CD14-positive monocyte (primary cell): ENCODE measurements around the gene WWOX. TPM values are rescaled to one million over a fixed set of nuclear protein-coding genes. Genes with fewer than 3 reads are reported as not detected.

Source experiments
- DNase-seq, 3 donors: peaks; one replicate each; pipeline ENCODE4 v3.0.0-alpha.2; 2011 to 2022
- H2AFZ ChIP-seq: 2 replicates; pipeline ENCODE4 v1.6.0; 2012; ENCODE audit warnings: mild to moderate bottlenecking, low read depth, low read length, inconsistent platforms; ENCODE audit not compliant: insufficient read depth, poor library complexity, severe bottlenecking
- H3K27ac ChIP-seq, 2 donors: 1 replicate in 1 of 2; 2 replicates in 1 of 2; pipeline ENCODE4 v1.5.1; 2012 to 2013; ENCODE audit warnings: low read length in 2 of 2, control low read depth in 1 of 2, inconsistent platforms in 1 of 2, low read depth in 1 of 2, mild to moderate bottlenecking in 1 of 2
- H3K27me3 ChIP-seq, 2 donors: one replicate each; pipeline versions ENCODE4 v1.6.0 to v1.6.1; 2011 to 2013; ENCODE audit warnings: low read length in 2 of 2; ENCODE audit not compliant: control insufficient read depth in 2 of 2, insufficient read depth in 2 of 2
- H3K36me3 ChIP-seq, 2 donors: replicated peaks in 1 of 2; 1 replicate in 1 of 2; 2 replicates in 1 of 2; pipeline versions ENCODE4 v1.5.1 to v1.6.1; 2012 to 2013; ENCODE audit warnings: low read length in 2 of 2, control low read depth in 1 of 2, inconsistent platforms in 1 of 2, mild to moderate bottlenecking in 1 of 2; ENCODE audit not compliant: insufficient read depth in 2 of 2, control insufficient read depth in 1 of 2
- H3K4me1 ChIP-seq, 2 donors: 1 replicate in 1 of 2; 2 replicates in 1 of 2; pipeline versions ENCODE4 v1.5.1 to v1.6.1; 2012 to 2013; ENCODE audit warnings: low read length in 2 of 2, control low read depth in 1 of 2, inconsistent platforms in 1 of 2, mild to moderate bottlenecking in 1 of 2, moderate library complexity in 1 of 2; ENCODE audit not compliant: insufficient read depth in 2 of 2, control insufficient read depth in 1 of 2
- H3K4me2 ChIP-seq: replicated peaks from 2 replicates; pipeline ENCODE3; 2012; ENCODE audit warnings: low read length, moderate library complexity, mild to moderate bottlenecking; ENCODE audit not compliant: poor library complexity, severe bottlenecking; ENCODE audit errors: extremely low read depth
- H3K4me3 ChIP-seq, 3 experiments: fragments of 200-600 bp in 1 of 3; sonication (generic) in 1 of 3; replicated peaks in 1 of 3; 1 replicate in 2 of 3; 2 replicates in 1 of 3; pipeline ENCODE4 v1.5.1; 2011 to 2013; ENCODE audit warnings: low read length in 3 of 3, mild to moderate bottlenecking in 3 of 3, control low read depth in 2 of 3, low read depth in 2 of 3, inconsistent platforms in 1 of 3, moderate library complexity in 1 of 3
- H3K79me2 ChIP-seq: 2 replicates; pipeline ENCODE4 v1.6.0; 2012; ENCODE audit warnings: mild to moderate bottlenecking, control low read depth, inconsistent platforms, low read length, moderate library complexity; ENCODE audit not compliant: insufficient read depth
- H3K9ac ChIP-seq: 2 replicates; pipeline ENCODE4 v1.6.0; 2017; ENCODE audit warnings: low read length, mild to moderate bottlenecking; ENCODE audit not compliant: insufficient read depth, poor library complexity, severe bottlenecking
- H3K9me3 ChIP-seq, 2 donors: replicated peaks in 1 of 2; 1 replicate in 1 of 2; 2 replicates in 1 of 2; pipeline versions ENCODE4 v1.5.1 to v1.6.1; 2012 to 2013; ENCODE audit warnings: low read length in 2 of 2, control low read depth in 1 of 2; ENCODE audit not compliant: control insufficient read depth in 1 of 2, insufficient read depth in 1 of 2
- H4K20me1 ChIP-seq: 2 replicates; pipeline ENCODE4 v1.6.0; 2012; ENCODE audit warnings: mild to moderate bottlenecking, low read length, control low read depth, moderate library complexity; ENCODE audit not compliant: insufficient read depth
- H3K27ac Mint-ChIP-seq, 7 donors: one replicate each; pipeline ENCODE4 v1.8.0; 2020; ENCODE audit warnings: mild to moderate bottlenecking in 7 of 7, mixed read lengths in 7 of 7, moderate library complexity in 6 of 7, inconsistent platforms in 2 of 7
- H3K27me3 Mint-ChIP-seq, 3 donors: one replicate each; pipeline ENCODE4 v1.8.0; 2021 to 2022; ENCODE audit warnings: low read depth in 3 of 3, mild to moderate bottlenecking in 3 of 3, mixed read lengths in 3 of 3, moderate library complexity in 3 of 3, inconsistent platforms in 1 of 3
- H3K36me3 Mint-ChIP-seq, 2 donors: one replicate each; pipeline ENCODE4 v1.8.0; 2020; ENCODE audit warnings: mixed read lengths in 2 of 2, inconsistent platforms in 1 of 2, mild to moderate bottlenecking in 1 of 2
- H3K4me1 Mint-ChIP-seq: one replicate; pipeline ENCODE4 v1.8.0; 2020; ENCODE audit warnings: mild to moderate bottlenecking, mixed read lengths
- H3K4me3 Mint-ChIP-seq, 2 donors: one replicate each; pipeline ENCODE4 v1.8.0; 2020; ENCODE audit warnings: mild to moderate bottlenecking in 2 of 2, mixed read lengths in 2 of 2, moderate library complexity in 1 of 2
- H3K9me3 Mint-ChIP-seq, 7 donors: one replicate each; pipeline ENCODE4 v1.8.0; 2020 to 2022; ENCODE audit warnings: mixed read lengths in 7 of 7, mild to moderate bottlenecking in 6 of 7, moderate library complexity in 6 of 7, inconsistent platforms in 2 of 7
- WGBS: methylation state at CpG from one replicate; pipeline ENCODE4 v1.1.5; 2013; ENCODE audit warnings: missing lambda C conversion rate; ENCODE audit not compliant: insufficient coverage; 5-methylcytosine and 5-hydroxymethylcytosine counted together
- intact Hi-C, 2 donors: fragments of 100-400 bp; cut with micrococcal nuclease; formaldehyde crosslinking; loops; one replicate each; pipeline versions ENCODE4 v1.15.0 to v1.15.1; 2023
- polyA plus RNA-seq, 3 donors: library from polyadenylated mRNA; depleted of rRNA in 1 of 3; unstranded in 2 of 3; stranded (reverse) in 1 of 3; fragments of 300-500 nt in 2 of 3; fragments of >200 nt in 1 of 3; fragmentation: Illumina TruSeq in 2 of 3; gene quantifications; 1 replicate in 2 of 3; 2 replicates in 1 of 3; pipeline ENCODE4 v1.2.3, GENCODE V29; 2012 to 2021
- TF ChIP-seq, protein P1 (sequence below): fragments of 200-600 bp; IDR thresholded peaks from one replicate; pipeline ENCODE4 v1.8.0; 2022; ENCODE audit warnings: antibody characterized with exemption, mild to moderate bottlenecking

Gene WWOX
- polyA plus RNA-seq, 3 donors: 4.0 to 7.0 (median 6.3) TPM

GRCh38 chr16:78499399-78499798 lies 399.9 kb downstream of the WWOX start:
- Mint-ChIP-seq H3K27ac (no peak overlapping the region), H3K27me3 (no peaks in the 10 kb centered on the region)

DNA sequence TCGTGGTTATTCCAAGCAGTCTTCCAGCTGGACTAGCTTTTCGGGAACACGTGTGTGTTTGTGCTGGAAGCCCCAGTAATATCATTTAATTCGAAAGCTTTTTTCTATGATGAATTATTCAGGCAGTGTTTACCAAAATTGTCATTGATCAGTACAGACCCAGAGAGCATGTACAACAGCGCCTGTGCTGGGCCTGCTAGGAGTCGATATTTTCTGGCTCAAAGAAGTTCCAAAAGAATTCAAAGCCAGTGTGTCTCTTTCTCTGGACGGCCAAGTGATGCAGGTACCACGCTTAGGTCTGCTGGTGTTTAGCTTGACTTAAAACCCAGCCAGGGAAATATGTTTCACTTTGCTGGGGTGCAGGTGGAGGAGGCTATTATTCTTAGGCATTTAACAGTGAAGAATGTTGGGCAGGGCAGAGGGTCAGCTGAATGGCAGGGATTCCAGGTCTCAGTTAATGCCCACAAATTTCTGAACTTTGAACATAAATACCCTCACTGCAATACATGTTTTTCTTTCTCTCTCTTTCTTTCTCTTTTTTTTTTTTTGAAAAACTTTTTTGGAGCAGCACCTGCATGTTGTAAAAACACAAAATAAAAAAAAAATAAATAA lies 401.3 kb downstream of the WWOX start:
- intact Hi-C loops: loop anchor here in 1 of 2 donors (10.0 kb wide), 1 partner anchor 274 kb away; no protein-coding TSS in a partner anchor
- Histone ChIP-seq H3K27ac (no peak overlapping the region), H3K9ac (no peak overlapping the region), H4K20me1 (no peaks in the 10 kb centered on the region), H3K4me1 (peaks cover 0 to 5% of the 10 kb centered on the region in 2 donors), H2AFZ (no peak overlapping the region), H3K4me2 (no peak overlapping the region), H3K27me3 (no peaks in the 10 kb centered on the region), H3K79me2 (no peaks in the 10 kb centered on the region), H3K36me3 (no peaks in the 10 kb centered on the region), H3K9me3 (no peaks in the 10 kb centered on the region), H3K4me3 (no peak overlapping the region)
- no peaks in the 10 kb centered on the region for H3K36me3 Mint-ChIP-seq
- no peak overlapping the region for H3K27ac Mint-ChIP-seq
- peaks cover 8% of the 10 kb centered on the region for H3K4me1 Mint-ChIP-seq
- no peaks in the 10 kb centered on the region for H3K9me3 Mint-ChIP-seq
- H3K4me3 Mint-ChIP-seq: no peak overlapping the region
- no peak for DNase-seq
- TF ChIP-seq, protein P1, sequence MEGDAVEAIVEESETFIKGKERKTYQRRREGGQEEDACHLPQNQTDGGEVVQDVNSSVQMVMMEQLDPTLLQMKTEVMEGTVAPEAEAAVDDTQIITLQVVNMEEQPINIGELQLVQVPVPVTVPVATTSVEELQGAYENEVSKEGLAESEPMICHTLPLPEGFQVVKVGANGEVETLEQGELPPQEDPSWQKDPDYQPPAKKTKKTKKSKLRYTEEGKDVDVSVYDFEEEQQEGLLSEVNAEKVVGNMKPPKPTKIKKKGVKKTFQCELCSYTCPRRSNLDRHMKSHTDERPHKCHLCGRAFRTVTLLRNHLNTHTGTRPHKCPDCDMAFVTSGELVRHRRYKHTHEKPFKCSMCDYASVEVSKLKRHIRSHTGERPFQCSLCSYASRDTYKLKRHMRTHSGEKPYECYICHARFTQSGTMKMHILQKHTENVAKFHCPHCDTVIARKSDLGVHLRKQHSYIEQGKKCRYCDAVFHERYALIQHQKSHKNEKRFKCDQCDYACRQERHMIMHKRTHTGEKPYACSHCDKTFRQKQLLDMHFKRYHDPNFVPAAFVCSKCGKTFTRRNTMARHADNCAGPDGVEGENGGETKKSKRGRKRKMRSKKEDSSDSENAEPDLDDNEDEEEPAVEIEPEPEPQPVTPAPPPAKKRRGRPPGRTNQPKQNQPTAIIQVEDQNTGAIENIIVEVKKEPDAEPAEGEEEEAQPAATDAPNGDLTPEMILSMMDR: no peak
- H3K27me3 Mint-ChIP-seq: no peaks in the 10 kb centered on the region
- WGBS: 96% methylated on average over 6 of the region's 8 CpGs

More at GRCh38 chr16:78499399-78499798, 399.9 kb downstream of the WWOX start:
- Histone ChIP-seq H2AFZ (no peak overlapping the region), H3K4me2 (no peak overlapping the region), H3K79me2 (no peaks in the 10 kb centered on the region), H3K9ac (no peak overlapping the region), H4K20me1 (no peaks in the 10 kb centered on the region), H3K36me3 (no peaks in the 10 kb centered on the region), H3K4me3 (no peak overlapping the region), H3K9me3 (no peaks in the 10 kb centered on the region), H3K4me1 (peaks cover 5 to 8% of the 10 kb centered on the region in 2 donors), H3K27me3 (no peaks in the 10 kb centered on the region), H3K27ac (no peak overlapping the region)
- Mint-ChIP-seq H3K4me1 (peaks cover 12% of the 10 kb centered on the region), H3K36me3 (no peaks in the 10 kb centered on the region), H3K9me3 (no peaks in the 10 kb centered on the region), H3K4me3 (no peak overlapping the region)
- WGBS: 93% methylated on average over 8 of the region's 10 CpGs
- intact Hi-C loops: no loop called here
- DNase-seq: no peak
- TF ChIP-seq, protein P1: no peak
